Liver (tissue), 9 donors: ENCODE data around the gene BECN2. TPM values are rescaled to one million over a fixed set of nuclear protein-coding genes. Genes with fewer than 3 reads are reported as not detected.

ENCODE experiments used
- DNase-seq: peaks from one replicate; pipeline ENCODE4 v3.0.0-alpha.2; 2017; ENCODE audit warnings: low spot score
- H3K27ac ChIP-seq, 2 donors: one replicate each; pipeline ENCODE4 v1.7.0; 2013; ENCODE audit warnings: inconsistent platforms in 2 of 2, low read length in 2 of 2, control low read depth in 1 of 2, low read depth in 1 of 2, mild to moderate bottlenecking in 1 of 2
- H3K27me3 ChIP-seq, 4 donors: one replicate each; pipeline versions ENCODE4 v1.6.1 to v1.7.0; 2013; ENCODE audit warnings: low read length in 3 of 4, inconsistent platforms in 1 of 4, mild to moderate bottlenecking in 1 of 4, moderate library complexity in 1 of 4; ENCODE audit not compliant: control insufficient read depth in 4 of 4, insufficient read depth in 4 of 4
- H3K36me3 ChIP-seq, 4 donors: one replicate each; pipeline versions ENCODE4 v1.6.1 to v1.7.0; 2013; ENCODE audit warnings: low read length in 3 of 4, mild to moderate bottlenecking in 3 of 4, low read depth in 1 of 4, moderate library complexity in 1 of 4; ENCODE audit not compliant: control insufficient read depth in 4 of 4, insufficient read depth in 3 of 4
- H3K4me1 ChIP-seq, 4 donors: one replicate each; pipeline versions ENCODE4 v1.6.1 to v1.7.0; 2013; ENCODE audit warnings: low read length in 3 of 4, mild to moderate bottlenecking in 3 of 4, moderate library complexity in 1 of 4; ENCODE audit not compliant: control insufficient read depth in 4 of 4, insufficient read depth in 4 of 4
- H3K4me3 ChIP-seq, 3 donors: one replicate each; pipeline versions ENCODE4 v1.6.1 to v1.7.0; 2013; ENCODE audit warnings: low read length in 3 of 3, control low read depth in 1 of 3, low read depth in 1 of 3, mild to moderate bottlenecking in 1 of 3
- H3K9ac ChIP-seq, 2 donors: one replicate each; pipeline ENCODE4 v1.7.0; 2013; ENCODE audit warnings: low read length in 2 of 2, mild to moderate bottlenecking in 2 of 2, moderate library complexity in 2 of 2, control low read depth in 1 of 2, low read depth in 1 of 2
- H3K9me3 ChIP-seq, 4 donors: one replicate each; pipeline versions ENCODE4 v1.6.1 to v1.7.0; 2013; ENCODE audit warnings: low read length in 3 of 4; ENCODE audit not compliant: control insufficient read depth in 4 of 4
- ATF3 ChIP-seq: IDR thresholded peaks from 2 replicates; pipeline ENCODE4 v1.6.1; 2016; ENCODE audit warnings: antibody characterized with exemption
- EGR1 ChIP-seq, 2 donors: IDR thresholded peaks; 2 replicates each; pipeline ENCODE4 v1.6.1; 2016 to 2018; ENCODE audit warnings: antibody characterized with exemption in 2 of 2, low read depth in 2 of 2
- FOXA1 ChIP-seq: IDR thresholded peaks from 2 replicates; pipeline ENCODE4 v1.6.1; 2016; ENCODE audit warnings: antibody characterized with exemption
- HNF4A ChIP-seq, 2 donors: conservative IDR thresholded peaks; 2 replicates each; pipeline ENCODE4 v1.6.1; 2016; ENCODE audit warnings: antibody characterized with exemption in 2 of 2, mild to moderate bottlenecking in 2 of 2
- HNF4G ChIP-seq: IDR thresholded peaks from 2 replicates; pipeline ENCODE4 v1.6.1; 2016; ENCODE audit warnings: antibody characterized with exemption
- JUND ChIP-seq, 2 donors: IDR thresholded peaks; 2 replicates each; pipeline ENCODE4 v1.6.1; 2016; ENCODE audit warnings: antibody characterized with exemption in 2 of 2
- MAX ChIP-seq: IDR thresholded peaks from 2 replicates; pipeline ENCODE4 v1.6.1; 2016; ENCODE audit warnings: antibody characterized with exemption
- NR2F2 ChIP-seq: IDR thresholded peaks from 2 replicates; pipeline ENCODE4 v1.6.1; 2016; ENCODE audit warnings: antibody characterized with exemption
- RAD21 ChIP-seq, 2 donors: IDR thresholded peaks; 2 replicates each; pipeline ENCODE4 v1.6.1; 2016; ENCODE audit warnings: antibody characterized with exemption in 2 of 2, mild to moderate bottlenecking in 2 of 2
- RXRA ChIP-seq, 2 donors: IDR thresholded peaks; 2 replicates each; pipeline ENCODE4 v1.6.1; 2017 to 2018; ENCODE audit warnings: antibody characterized with exemption in 2 of 2, mild to moderate bottlenecking in 1 of 2
- SP1 ChIP-seq: IDR thresholded peaks from 2 replicates; pipeline ENCODE4 v1.6.1; 2018; ENCODE audit warnings: antibody characterized with exemption, mild to moderate bottlenecking
- TAF1 ChIP-seq: conservative IDR thresholded peaks from 2 replicates; pipeline ENCODE4 v1.6.1; 2016; ENCODE audit warnings: antibody characterized with exemption, mild to moderate bottlenecking
- YY1 ChIP-seq: IDR thresholded peaks from 2 replicates; pipeline ENCODE4 v1.6.1; 2016; ENCODE audit warnings: antibody characterized with exemption, mild to moderate bottlenecking
- WGBS: extraction: QIAGEN DNeasy Blood & Tissue Kit; methylation state at CpG from one replicate; pipeline ENCODE4 v1.1.7; 2013; 5-methylcytosine and 5-hydroxymethylcytosine counted together
- polyA plus RNA-seq, 2 donors: library from polyadenylated mRNA; stranded (reverse) in 1 of 2; unstranded in 1 of 2; fragments of 200-250 nt in 1 of 2; fragments of >200 nt in 1 of 2; fragmentation: Nextera tagmentation in 1 of 2; extraction: Ambion mirVana in 1 of 2; gene quantifications; one replicate each; pipeline versions ENCODE4 v1.2.1 to v1.2.3, GENCODE V29; 2013 to 2015
- total RNA-seq, 2 donors: library from RNA; depleted of rRNA; stranded (reverse); fragments of >200 nt; gene quantifications; one replicate each; pipeline ENCODE4 v1.2.3, GENCODE V29; 2014
- TF ChIP-seq, protein P1 (sequence below): IDR thresholded peaks from 2 replicates; pipeline ENCODE4 v1.6.1; 2016; ENCODE audit warnings: antibody characterized with exemption, mild to moderate bottlenecking
- TF ChIP-seq, protein P2 (sequence below): fragments of 150-350 bp; IDR thresholded peaks from 2 replicates; pipeline ENCODE4 v1.5.1; 2017; ENCODE audit warnings: improper control_type of control experiment, low read depth, low read length; ENCODE audit not compliant: missing input control
- TF ChIP-seq, protein P3 (sequence below): IDR thresholded peaks from 2 replicates; pipeline ENCODE4 v1.6.1; 2016; ENCODE audit warnings: antibody characterized with exemption
- donor health status: healthy.
- donor health status: healthy.
- donor health status: healthy.
- donor health status: healthy.
- donor health status: healthy.

Gene BECN2
- total and polyA plus RNA-seq, 4 donors: not detected

DNA sequence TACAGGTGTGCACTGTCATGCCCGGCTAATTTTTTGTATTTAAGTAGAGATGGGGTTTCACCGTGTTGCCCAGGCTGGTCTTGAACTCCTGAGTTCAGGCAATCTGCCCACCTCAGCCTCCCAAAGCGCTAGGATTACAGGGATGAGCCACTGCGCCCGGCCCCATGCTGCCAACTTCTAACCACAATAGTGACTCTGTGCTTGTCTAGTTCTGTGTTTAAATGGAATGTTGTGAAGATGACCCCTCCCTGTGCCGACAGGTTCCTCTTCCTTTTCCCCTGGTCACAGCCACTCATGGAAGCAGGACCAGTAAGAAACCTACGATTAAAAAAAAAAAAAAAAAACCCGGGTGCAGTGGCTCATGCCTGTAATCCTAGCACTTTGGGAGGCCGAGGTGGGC, 36.6 kb downstream of the BECN2 start:
- TF ChIP-seq HNF4A (conservative IDR thresholded peaks at IDR 0.05) (no peak), EGR1 (IDR thresholded peaks at IDR 0.05; ENCODE audit: low read depth in 2 of 2) (no peak), RAD21 (IDR thresholded peaks at IDR 0.05) (no peak), NR2F2 (no peak), SP1 (no peak), RXRA (IDR thresholded peaks at IDR 0.05) (no peak), ATF3 (no peak), HNF4G (no peak), TAF1 (no peak), MAX (no peak), JUND (IDR thresholded peaks at IDR 0.05) (no peak), FOXA1 (no peak), YY1 (no peak)
- TF ChIP-seq, protein P1, sequence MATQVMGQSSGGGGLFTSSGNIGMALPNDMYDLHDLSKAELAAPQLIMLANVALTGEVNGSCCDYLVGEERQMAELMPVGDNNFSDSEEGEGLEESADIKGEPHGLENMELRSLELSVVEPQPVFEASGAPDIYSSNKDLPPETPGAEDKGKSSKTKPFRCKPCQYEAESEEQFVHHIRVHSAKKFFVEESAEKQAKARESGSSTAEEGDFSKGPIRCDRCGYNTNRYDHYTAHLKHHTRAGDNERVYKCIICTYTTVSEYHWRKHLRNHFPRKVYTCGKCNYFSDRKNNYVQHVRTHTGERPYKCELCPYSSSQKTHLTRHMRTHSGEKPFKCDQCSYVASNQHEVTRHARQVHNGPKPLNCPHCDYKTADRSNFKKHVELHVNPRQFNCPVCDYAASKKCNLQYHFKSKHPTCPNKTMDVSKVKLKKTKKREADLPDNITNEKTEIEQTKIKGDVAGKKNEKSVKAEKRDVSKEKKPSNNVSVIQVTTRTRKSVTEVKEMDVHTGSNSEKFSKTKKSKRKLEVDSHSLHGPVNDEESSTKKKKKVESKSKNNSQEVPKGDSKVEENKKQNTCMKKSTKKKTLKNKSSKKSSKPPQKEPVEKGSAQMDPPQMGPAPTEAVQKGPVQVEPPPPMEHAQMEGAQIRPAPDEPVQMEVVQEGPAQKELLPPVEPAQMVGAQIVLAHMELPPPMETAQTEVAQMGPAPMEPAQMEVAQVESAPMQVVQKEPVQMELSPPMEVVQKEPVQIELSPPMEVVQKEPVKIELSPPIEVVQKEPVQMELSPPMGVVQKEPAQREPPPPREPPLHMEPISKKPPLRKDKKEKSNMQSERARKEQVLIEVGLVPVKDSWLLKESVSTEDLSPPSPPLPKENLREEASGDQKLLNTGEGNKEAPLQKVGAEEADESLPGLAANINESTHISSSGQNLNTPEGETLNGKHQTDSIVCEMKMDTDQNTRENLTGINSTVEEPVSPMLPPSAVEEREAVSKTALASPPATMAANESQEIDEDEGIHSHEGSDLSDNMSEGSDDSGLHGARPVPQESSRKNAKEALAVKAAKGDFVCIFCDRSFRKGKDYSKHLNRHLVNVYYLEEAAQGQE: no peak
- TF ChIP-seq, protein P2, sequence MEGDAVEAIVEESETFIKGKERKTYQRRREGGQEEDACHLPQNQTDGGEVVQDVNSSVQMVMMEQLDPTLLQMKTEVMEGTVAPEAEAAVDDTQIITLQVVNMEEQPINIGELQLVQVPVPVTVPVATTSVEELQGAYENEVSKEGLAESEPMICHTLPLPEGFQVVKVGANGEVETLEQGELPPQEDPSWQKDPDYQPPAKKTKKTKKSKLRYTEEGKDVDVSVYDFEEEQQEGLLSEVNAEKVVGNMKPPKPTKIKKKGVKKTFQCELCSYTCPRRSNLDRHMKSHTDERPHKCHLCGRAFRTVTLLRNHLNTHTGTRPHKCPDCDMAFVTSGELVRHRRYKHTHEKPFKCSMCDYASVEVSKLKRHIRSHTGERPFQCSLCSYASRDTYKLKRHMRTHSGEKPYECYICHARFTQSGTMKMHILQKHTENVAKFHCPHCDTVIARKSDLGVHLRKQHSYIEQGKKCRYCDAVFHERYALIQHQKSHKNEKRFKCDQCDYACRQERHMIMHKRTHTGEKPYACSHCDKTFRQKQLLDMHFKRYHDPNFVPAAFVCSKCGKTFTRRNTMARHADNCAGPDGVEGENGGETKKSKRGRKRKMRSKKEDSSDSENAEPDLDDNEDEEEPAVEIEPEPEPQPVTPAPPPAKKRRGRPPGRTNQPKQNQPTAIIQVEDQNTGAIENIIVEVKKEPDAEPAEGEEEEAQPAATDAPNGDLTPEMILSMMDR: no peak
- TF ChIP-seq, protein P3, sequence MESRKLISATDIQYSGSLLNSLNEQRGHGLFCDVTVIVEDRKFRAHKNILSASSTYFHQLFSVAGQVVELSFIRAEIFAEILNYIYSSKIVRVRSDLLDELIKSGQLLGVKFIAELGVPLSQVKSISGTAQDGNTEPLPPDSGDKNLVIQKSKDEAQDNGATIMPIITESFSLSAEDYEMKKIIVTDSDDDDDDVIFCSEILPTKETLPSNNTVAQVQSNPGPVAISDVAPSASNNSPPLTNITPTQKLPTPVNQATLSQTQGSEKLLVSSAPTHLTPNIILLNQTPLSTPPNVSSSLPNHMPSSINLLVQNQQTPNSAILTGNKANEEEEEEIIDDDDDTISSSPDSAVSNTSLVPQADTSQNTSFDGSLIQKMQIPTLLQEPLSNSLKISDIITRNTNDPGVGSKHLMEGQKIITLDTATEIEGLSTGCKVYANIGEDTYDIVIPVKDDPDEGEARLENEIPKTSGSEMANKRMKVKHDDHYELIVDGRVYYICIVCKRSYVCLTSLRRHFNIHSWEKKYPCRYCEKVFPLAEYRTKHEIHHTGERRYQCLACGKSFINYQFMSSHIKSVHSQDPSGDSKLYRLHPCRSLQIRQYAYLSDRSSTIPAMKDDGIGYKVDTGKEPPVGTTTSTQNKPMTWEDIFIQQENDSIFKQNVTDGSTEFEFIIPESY: no peak
- peaks cover 0 to 6% (median 0%) of the 10 kb centered on the region in 4 donors for H3K4me1 ChIP-seq
- H3K36me3 ChIP-seq: no peaks in the 10 kb centered on the region
- WGBS: 83% methylated on average over 9 of the region's 9 CpGs
- H3K9ac ChIP-seq: no peak overlapping the region
- no peak for DNase-seq
- no peaks in the 10 kb centered on the region for H3K9me3 ChIP-seq
- no peak overlapping the region for H3K4me3 ChIP-seq
- H3K27ac ChIP-seq: no peak overlapping the region
- H3K27me3 ChIP-seq: peaks cover 0 to 2% (median 0%) of the 10 kb centered on the region in 4 donors
